Endothelial cell of umbilical vein (primary cell): ENCODE measurements around the gene RFLNA. TPM values are rescaled to one million over a fixed set of nuclear protein-coding genes. Genes with fewer than 3 reads are reported as not detected.

Experiments
- BruUV-seq: library from RNA; stranded (reverse); fragments of 400-500 nt; replicated peaks from 2 replicates; lab custom pipeline; 2021; lab: Mats Ljungman, UMichigan
- CTCF ChIA-PET: fragments of 300-600, 350-600 bp; sonication (Branson Sonifier 250); formaldehyde crosslinking; loops from one replicate; lab custom pipeline; 2021; ENCODE audit warnings: antibody characterized with exemption, inconsistent platforms; lab: Charles Lee
- POLR2A ChIA-PET: fragments of 300-600, 350-600 bp; sonication (Branson Sonifier 250); formaldehyde crosslinking; loops from one replicate; lab custom pipeline; 2021; ENCODE audit warnings: antibody characterized with exemption, inconsistent platforms; lab: Charles Lee
- DNase-seq: peaks from one replicate; pipeline ENCODE4 v3.0.0-alpha.2; 2011; ENCODE audit warnings: low read depth, low spot score
- FAIRE-seq: peaks from 2 replicates; lab custom pipeline; 2011; peaks lifted over from hg19 to GRCh38; lab: Jason Lieb, UNC
- H2AFZ ChIP-seq: 2 replicates; pipeline ENCODE4 v1.6.0; 2012; ENCODE audit warnings: low read depth, low read length, control low read depth, inconsistent platforms
- H3K27ac ChIP-seq: 2 replicates; pipeline ENCODE4 v1.5.1; 2011; ENCODE audit warnings: low read depth, mild to moderate bottlenecking, control low read depth, low read length, moderate library complexity; ENCODE audit not compliant: insufficient read depth
- H3K27me3 ChIP-seq, 2 experiments: 2 replicates each; pipeline versions ENCODE4 v1.6.0 to v1.6.1; 2011; ENCODE audit warnings: low read length in 2 of 2, mixed read lengths in 1 of 2; ENCODE audit not compliant: control insufficient read depth in 2 of 2, insufficient read depth in 2 of 2
- H3K36me3 ChIP-seq, 2 experiments: 2 replicates in 1 of 2; 3 replicates in 1 of 2; pipeline ENCODE4 v1.5.1; 2011; ENCODE audit warnings: low read length in 2 of 2, mild to moderate bottlenecking in 1 of 2, moderate library complexity in 1 of 2; ENCODE audit not compliant: control insufficient read depth in 2 of 2, insufficient read depth in 2 of 2; ENCODE audit errors: extremely low read depth in 1 of 2
- H3K4me1 ChIP-seq: 3 replicates; pipeline ENCODE4 v1.5.1; 2011; ENCODE audit warnings: mild to moderate bottlenecking, low read length; ENCODE audit not compliant: control insufficient read depth, insufficient read depth; ENCODE audit errors: extremely low read depth
- H3K4me2 ChIP-seq: 2 replicates; pipeline ENCODE4 v1.6.1; 2011; ENCODE audit warnings: low read length, control low read depth, mixed read lengths; ENCODE audit not compliant: insufficient read depth
- H3K4me3 ChIP-seq, 3 experiments: fragments of 200-600 bp in 1 of 3; sonication (generic), shearing (Covaris generic) in 1 of 3; replicated peaks in 1 of 3; 2 replicates each; pipeline ENCODE4 v1.5.1; 2011 to 2016; ENCODE audit warnings: control low read depth in 3 of 3, low read length in 3 of 3, mild to moderate bottlenecking in 2 of 3, inconsistent platforms in 1 of 3, low read depth in 1 of 3, moderate library complexity in 1 of 3; ENCODE audit not compliant: insufficient read depth in 1 of 3
- H3K79me2 ChIP-seq: 2 replicates; pipeline ENCODE4 v1.6.0; 2012; ENCODE audit warnings: low read length, inconsistent platforms; ENCODE audit not compliant: control insufficient read depth, insufficient read depth
- H3K9ac ChIP-seq: replicated peaks from 2 replicates; pipeline ENCODE3; 2011; ENCODE audit warnings: low read length, control low read depth; ENCODE audit not compliant: insufficient read depth; ENCODE audit errors: extremely low read depth
- H3K9me1 ChIP-seq: replicated peaks from 3 replicates; pipeline ENCODE4 v1.6.0; 2011; ENCODE audit warnings: mild to moderate bottlenecking, low read length; ENCODE audit not compliant: control insufficient read depth, insufficient read depth; ENCODE audit errors: extremely low read depth
- H3K9me3 ChIP-seq: replicated peaks from 2 replicates; pipeline ENCODE4 v1.5.1; 2012; ENCODE audit warnings: low read length, inconsistent platforms; ENCODE audit not compliant: control insufficient read depth, insufficient read depth
- H4K20me1 ChIP-seq: replicated peaks from 2 replicates; pipeline ENCODE3; 2011; ENCODE audit warnings: mild to moderate bottlenecking, low read length; ENCODE audit not compliant: control insufficient read depth, insufficient read depth; ENCODE audit errors: extremely low read depth
- CTCF ChIP-seq, 2 donors: IDR thresholded peaks; 1 replicate in 1 of 2; 2 replicates in 1 of 2; pipeline ENCODE4 v1.5.1; 2011; ENCODE audit warnings: low read length in 2 of 2, mild to moderate bottlenecking in 2 of 2, moderate library complexity in 2 of 2, control low read depth in 1 of 2, inconsistent platforms in 1 of 2, low read depth in 1 of 2; ENCODE audit not compliant: insufficient read depth in 1 of 2; ENCODE audit errors: extremely low read depth in 1 of 2
- FOS ChIP-seq: IDR thresholded peaks from 2 replicates; pipeline ENCODE4 v1.6.1; 2011; ENCODE audit warnings: mild to moderate bottlenecking, low read length, moderate library complexity, borderline replicate concordance; ENCODE audit not compliant: insufficient read depth
- GATA2 ChIP-seq: IDR thresholded peaks from 2 replicates; pipeline ENCODE4 v1.7.0; 2011; ENCODE audit warnings: low read depth, mild to moderate bottlenecking, moderate library complexity, mixed read lengths, low read length; ENCODE audit not compliant: insufficient read length, insufficient read depth
- MYC ChIP-seq: IDR thresholded peaks from one replicate; pipeline ENCODE4 v1.6.1; 2011; ENCODE audit warnings: mild to moderate bottlenecking, low read depth, low read length
- POLR2A ChIP-seq: IDR thresholded peaks from 2 replicates; pipeline ENCODE4 v1.6.1; 2012; ENCODE audit warnings: low read depth, mild to moderate bottlenecking, control low read depth, low read length
- dilution Hi-C: fragments of 300-500 bp; cut with MboI; formaldehyde crosslinking; loops from one replicate; pipeline ENCODE4 v1.15.0; 2019; ENCODE audit warnings: low sequenced_read_pairs; ENCODE audit not compliant: extremely low pct_ligation_motif_present
- intact Hi-C: fragments of 100-400 bp; cut with micrococcal nuclease; formaldehyde crosslinking; loops from one replicate; pipeline ENCODE4 v1.10.0; 2022
- polyA plus RNA-seq, 4 experiments: library from polyadenylated mRNA; depleted of rRNA in 3 of 4; stranded (reverse) in 3 of 4; unstranded in 1 of 4; fragments of >200 nt; gene quantifications; 2 replicates each; pipeline versions ENCODE4 v1.2.1 to v1.2.3, GENCODE V29; 2011 to 2012; ENCODE audit warnings: missing spikeins in 1 of 4
- total RNA-seq: library from RNA; stranded (reverse); gene quantifications from 2 replicates; pipeline ENCODE4 v1.2.3, GENCODE V29; 2021

RFLNA gene
- total and polyA plus RNA-seq, 2 donors (not counting 3 experiments of a cell fraction or from before 2014, with no cell fraction given): 19.7 to 24.5 TPM

- intact Hi-C loops (loop anchor here (5.0 kb wide), 1 partner anchor 245 kb away; no protein-coding TSS in a partner anchor), dilution Hi-C loops (no loop called here)
- TF ChIP-seq GATA2 (no peak), CTCF (IDR thresholded peaks at IDR 0.05; ENCODE audit: extremely low read depth in 1 of 2, insufficient read depth in 1 of 2, low read depth in 1 of 2, low read length in 2 of 2) (no peak), POLR2A (no peak)
- POLR2A ChIA-PET: no interaction called here
- DNase-seq (no peak), FAIRE-seq (no peak)
- Histone ChIP-seq H3K4me1 (peaks cover 21% of the 10 kb centered on the region), H3K9ac (peak overlapping the region; percentile 37), H3K36me3 (no peaks in the 10 kb centered on the region), H3K79me2 (peaks cover 69% of the 10 kb centered on the region), H3K9me1 (no peaks in the 10 kb centered on the region), H3K4me2 (peak overlapping the region; percentile 71), H3K4me3 (peak overlapping the region in 2 of 3 experiments; percentile 62 to 76), H4K20me1 (no peaks in the 10 kb centered on the region), H3K9me3 (no peaks in the 10 kb centered on the region), H3K27ac (peak overlapping the region; percentile 7), H2AFZ (peak overlapping the region; percentile 8), H3K27me3 (no peaks in the 10 kb centered on the region)
- CTCF ChIA-PET: interaction anchor here (1.2 to 2.2 kb wide), 3 partner anchors 24 to 254 kb away, joined by 3 to 27 read pairs (median 3); no protein-coding TSS in a partner anchor
- no TSS peak for BruUV-seq
Measured at GRCh38 chr12:124297389-124297788, 2.5 kb downstream of the RFLNA start.

DNA sequence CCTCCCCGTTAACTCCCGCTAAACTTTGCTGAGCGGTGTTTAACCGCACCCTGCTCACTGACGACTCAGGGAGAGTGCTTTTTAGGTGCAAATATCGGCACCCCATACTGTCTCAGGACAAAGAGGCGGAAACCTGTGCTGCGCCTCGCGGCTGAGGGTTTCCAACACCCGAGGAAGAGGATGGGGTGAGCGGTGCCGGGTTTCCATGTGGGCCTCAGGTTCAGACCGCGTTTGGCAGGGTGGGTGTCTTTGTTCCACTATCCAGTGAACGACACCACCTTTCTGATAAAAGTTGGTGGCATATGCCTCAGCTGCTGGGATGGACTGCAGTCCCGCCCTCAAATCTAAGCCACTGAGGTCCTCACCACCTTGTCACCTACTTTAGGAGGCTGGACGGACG, 3.0 kb downstream of the RFLNA start:
- CTCF ChIA-PET: interaction anchor here (2.2 kb wide), 1 partner anchor 244 kb away, joined by 27 read pairs; no protein-coding TSS in a partner anchor

More for the DNA sequence above, 3.0 kb downstream of the RFLNA start:
- H3K4me3 ChIP-seq: no peak overlapping the region
- POLR2A ChIA-PET: no interaction called here
- DNase-seq: no peak
- dilution Hi-C loops: no loop called here
- H4K20me1 ChIP-seq: no peaks in the 10 kb centered on the region
- BruUV-seq: no TSS peak
- no peak overlapping the region for H2AFZ ChIP-seq
- H3K27me3 ChIP-seq: no peaks in the 10 kb centered on the region
- intact Hi-C loops: loop anchor here (5.0 kb wide), 1 partner anchor 246 kb away; no protein-coding TSS in a partner anchor
- peaks cover 74% of the 10 kb centered on the region for H3K79me2 ChIP-seq
- H3K4me1 ChIP-seq: peaks cover 21% of the 10 kb centered on the region
- no peak overlapping the region for H3K27ac ChIP-seq
- H3K9me3 ChIP-seq: no peaks in the 10 kb centered on the region
- H3K9ac ChIP-seq: no peak overlapping the region
- no peaks in the 10 kb centered on the region for H3K9me1 ChIP-seq
- TF ChIP-seq MYC (no peak), FOS (no peak)
- FAIRE-seq: no peak
- H3K36me3 ChIP-seq: no peaks in the 10 kb centered on the region
- no peak overlapping the region for H3K4me2 ChIP-seq
